Measurements from ENCODE around the gene TPRN.

GRCh38 chr9:137173796-137174664, 26.5 kb downstream of the TPRN start:
- TF ChIP-seq POLR2A (IDR thresholded peaks at IDR 0.05) (no peak), CTCF (IDR thresholded peaks at IDR 0.05) (no peak)

Measured in esophagus squamous epithelium (tissue), 4 donors.